Vagina (tissue), 2 donors: ENCODE results near the gene WDR12. TPM values are rescaled to one million over a fixed set of nuclear protein-coding genes. Genes with fewer than 3 reads are reported as not detected.

Experiments
- DNase-seq, 2 donors: peaks; one replicate each; pipeline ENCODE4 v3.0.0-alpha.2; 2017; ENCODE audit errors: extremely low spot score in 2 of 2
- H3K27ac ChIP-seq: fragments of 200-600 bp; sonication (generic); one replicate; pipeline ENCODE4 v1.5.1; 2019
- H3K27me3 ChIP-seq: fragments of 200-600 bp; sonication (generic); one replicate; pipeline ENCODE4 v1.5.1; 2019
- H3K36me3 ChIP-seq, 2 donors: fragments of 200-600 bp; sonication (generic); one replicate each; pipeline ENCODE4 v1.5.1; 2017 to 2019
- H3K4me1 ChIP-seq: fragments of 200-600 bp; sonication (generic); one replicate; pipeline ENCODE4 v1.5.1; 2019
- H3K4me3 ChIP-seq, 2 donors: fragments of 200-600 bp; sonication (generic); 1 replicate in 1 of 2; 2 replicates in 1 of 2; pipeline ENCODE4 v1.5.1; 2016 to 2019
- H3K9me3 ChIP-seq: fragments of 200-600 bp; sonication (generic); one replicate; pipeline ENCODE4 v1.5.1; 2019
- POLR2A ChIP-seq, 2 donors: fragments of 450-650 bp; IDR thresholded peaks; one replicate each; pipeline ENCODE4 v1.6.1; 2017; ENCODE audit warnings: antibody characterized with exemption in 2 of 2, mild to moderate bottlenecking in 2 of 2, moderate library complexity in 2 of 2
- POLR2AphosphoS5 ChIP-seq, 2 donors: sonication (generic); formaldehyde crosslinking; IDR thresholded peaks; one replicate each; pipeline ENCODE4 v1.9.0; 2017; ENCODE audit warnings: antibody characterized with exemption in 2 of 2, mild to moderate bottlenecking in 2 of 2, low read depth in 1 of 2; ENCODE audit not compliant: insufficient read depth in 1 of 2
- intact Hi-C: fragments of 100-400 bp; cut with DNase I; formaldehyde crosslinking; loops from one replicate; pipeline ENCODE4 v1.15.1; 2023
- total RNA-seq: library from RNA; depleted of rRNA; stranded (reverse); fragments of >200 nt; gene quantifications from one replicate; pipeline ENCODE4 v1.2.3, GENCODE V29; 2016
- TF ChIP-seq, protein P1 (sequence below), 3 experiments: fragments of 450-650 bp in 2 of 3; fragments of 200-600 bp in 1 of 3; sonication (generic) in 1 of 3; IDR thresholded peaks; one replicate each; pipeline ENCODE4 v1.5.1; 2017 to 2019; ENCODE audit warnings: antibody characterized with exemption in 3 of 3, mild to moderate bottlenecking in 2 of 3, moderate library complexity in 2 of 3

The WDR12 gene
- total RNA-seq, 1 donor from 2014 or later = 25.5 TPM

DNA sequence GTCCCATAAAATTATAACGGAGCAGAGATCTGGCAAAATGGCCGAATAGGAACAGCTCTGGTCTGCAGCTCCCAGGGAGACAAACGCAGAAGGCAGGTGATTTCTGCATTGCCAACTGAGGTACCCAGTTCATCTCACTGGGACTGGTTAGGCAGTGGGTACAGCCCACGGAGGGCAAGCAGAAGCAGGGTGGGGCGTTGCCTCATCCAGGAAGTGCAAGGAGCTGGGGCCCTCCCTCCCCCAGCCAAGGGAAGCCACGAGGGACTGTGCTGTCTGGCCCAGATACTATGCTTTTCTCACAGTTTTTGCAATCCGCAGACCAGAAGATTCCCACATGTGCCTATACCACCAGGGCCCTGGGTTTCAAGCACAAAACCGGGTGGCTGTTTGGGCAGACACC, 62.7 kb downstream of the WDR12 start:
- Histone ChIP-seq H3K9me3 (no peaks in the 10 kb centered on the region), H3K27ac (no peak overlapping the region), H3K4me1 (no peaks in the 10 kb centered on the region), H3K4me3 (no peak overlapping the region), H3K36me3 (no peaks in the 10 kb centered on the region), H3K27me3 (no peaks in the 10 kb centered on the region)
- intact Hi-C loops = no loop called here
- no peak for DNase-seq
- TF ChIP-seq POLR2AphosphoS5 (IDR thresholded peaks at IDR 0.05; ENCODE audit: insufficient read depth in 1 of 2, low read depth in 1 of 2) (no peak), POLR2A (IDR thresholded peaks at IDR 0.05) (no peak)
- TF ChIP-seq, protein P1, sequence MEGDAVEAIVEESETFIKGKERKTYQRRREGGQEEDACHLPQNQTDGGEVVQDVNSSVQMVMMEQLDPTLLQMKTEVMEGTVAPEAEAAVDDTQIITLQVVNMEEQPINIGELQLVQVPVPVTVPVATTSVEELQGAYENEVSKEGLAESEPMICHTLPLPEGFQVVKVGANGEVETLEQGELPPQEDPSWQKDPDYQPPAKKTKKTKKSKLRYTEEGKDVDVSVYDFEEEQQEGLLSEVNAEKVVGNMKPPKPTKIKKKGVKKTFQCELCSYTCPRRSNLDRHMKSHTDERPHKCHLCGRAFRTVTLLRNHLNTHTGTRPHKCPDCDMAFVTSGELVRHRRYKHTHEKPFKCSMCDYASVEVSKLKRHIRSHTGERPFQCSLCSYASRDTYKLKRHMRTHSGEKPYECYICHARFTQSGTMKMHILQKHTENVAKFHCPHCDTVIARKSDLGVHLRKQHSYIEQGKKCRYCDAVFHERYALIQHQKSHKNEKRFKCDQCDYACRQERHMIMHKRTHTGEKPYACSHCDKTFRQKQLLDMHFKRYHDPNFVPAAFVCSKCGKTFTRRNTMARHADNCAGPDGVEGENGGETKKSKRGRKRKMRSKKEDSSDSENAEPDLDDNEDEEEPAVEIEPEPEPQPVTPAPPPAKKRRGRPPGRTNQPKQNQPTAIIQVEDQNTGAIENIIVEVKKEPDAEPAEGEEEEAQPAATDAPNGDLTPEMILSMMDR (IDR thresholded peaks at IDR 0.05) = no peak

- intact Hi-C loops = no loop called here
- TF ChIP-seq, protein P1 (IDR thresholded peaks at IDR 0.05) = no peak
- TF ChIP-seq POLR2AphosphoS5 (IDR thresholded peaks at IDR 0.05; ENCODE audit: insufficient read depth in 1 of 2, low read depth in 1 of 2) (no peak), POLR2A (IDR thresholded peaks at IDR 0.05) (no peak)
- no peaks in the 10 kb centered on the region for H3K9me3 ChIP-seq
- no peaks in the 10 kb centered on the region for H3K27me3 ChIP-seq
- no peak for DNase-seq
- no peaks in the 10 kb centered on the region for H3K36me3 ChIP-seq
- H3K27ac ChIP-seq = no peak overlapping the region
- no peaks in the 10 kb centered on the region for H3K4me1 ChIP-seq
- H3K4me3 ChIP-seq = no peak overlapping the region
Observed at GRCh38 chr2:202847693-202848524, 63.6 kb downstream of the WDR12 start.

DNA sequence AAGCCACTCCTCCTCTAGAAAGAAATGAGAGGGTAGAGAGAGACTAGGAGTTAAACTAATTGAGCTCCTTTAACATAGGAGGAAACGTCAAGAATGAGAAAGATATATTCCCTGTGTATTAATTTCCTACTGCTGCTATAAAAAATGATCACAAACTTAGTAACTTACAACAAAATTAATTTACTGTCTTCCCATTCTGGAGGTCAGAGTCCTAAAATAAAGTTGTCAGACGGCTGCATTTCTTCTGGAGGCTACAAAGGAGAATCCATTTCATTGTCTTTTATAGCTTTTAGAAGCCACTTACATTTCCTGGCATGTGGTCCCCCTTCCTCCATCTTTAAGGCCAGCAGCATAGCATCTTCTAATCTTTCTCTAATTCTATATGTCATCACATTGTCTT, 66.8 kb downstream of the WDR12 start:
- TF ChIP-seq POLR2A (IDR thresholded peaks at IDR 0.05) (no peak), POLR2AphosphoS5 (IDR thresholded peaks at IDR 0.05; ENCODE audit: insufficient read depth in 1 of 2, low read depth in 1 of 2) (no peak)
- TF ChIP-seq, protein P1 (IDR thresholded peaks at IDR 0.05) = no peak
- Histone ChIP-seq H3K9me3 (no peaks in the 10 kb centered on the region), H3K27ac (no peak overlapping the region), H3K4me1 (no peaks in the 10 kb centered on the region), H3K4me3 (no peak overlapping the region), H3K27me3 (no peaks in the 10 kb centered on the region), H3K36me3 (no peaks in the 10 kb centered on the region)
- intact Hi-C loops = no loop called here
- no peak for DNase-seq

GRCh38 chr2:202842690-202843089, 68.8 kb downstream of the WDR12 start:
- Histone ChIP-seq H3K27me3 (no peaks in the 10 kb centered on the region), H3K4me3 (no peak overlapping the region), H3K27ac (no peak overlapping the region), H3K4me1 (no peaks in the 10 kb centered on the region), H3K9me3 (no peaks in the 10 kb centered on the region), H3K36me3 (no peaks in the 10 kb centered on the region)
- DNase-seq = no peak
- intact Hi-C loops = no loop called here
- TF ChIP-seq POLR2A (IDR thresholded peaks at IDR 0.05) (no peak), POLR2AphosphoS5 (IDR thresholded peaks at IDR 0.05; ENCODE audit: insufficient read depth in 1 of 2, low read depth in 1 of 2) (no peak)
- TF ChIP-seq, protein P1 (IDR thresholded peaks at IDR 0.05) = no peak
